Left lung (tissue), 10 donors: ENCODE results near the gene CENPV. TPM values are rescaled to one million over a fixed set of nuclear protein-coding genes. Genes with fewer than 3 reads are reported as not detected.

Experiments
- ATAC-seq: fragments of 200-7000 bp; cut with Tn5 transposase; one replicate; pipeline ENCODE4 v1.9.1; 2020; ENCODE audit warnings: moderate library complexity
- DNase-seq, 4 donors: peaks; one replicate each; pipeline ENCODE4 v3.0.0-alpha.2; 2013 to 2020
- H3K27ac ChIP-seq, 2 donors: fragments of 200-600 bp; sonication (generic) in 1 of 2; one replicate each; pipeline versions ENCODE4 v1.5.0 to v1.8.0; 2020 to 2021
- H3K27me3 ChIP-seq, 2 donors: fragments of 200-600 bp; sonication (generic) in 1 of 2; one replicate each; pipeline versions ENCODE4 v1.5.0 to v1.8.0; 2020 to 2021
- H3K36me3 ChIP-seq, 2 donors: fragments of 200-600 bp; sonication (generic) in 1 of 2; one replicate each; pipeline versions ENCODE4 v1.5.0 to v1.8.0; 2020 to 2021
- H3K4me1 ChIP-seq, 2 donors: fragments of 200-600 bp; one replicate each; pipeline ENCODE4 v1.8.0; 2021
- H3K4me3 ChIP-seq, 2 donors: fragments of 200-600 bp; sonication (generic) in 1 of 2; one replicate each; pipeline versions ENCODE4 v1.5.0 to v1.8.0; 2020 to 2021; ENCODE audit warnings: mild to moderate bottlenecking in 1 of 2
- H3K9me3 ChIP-seq, 2 donors: fragments of 200-600 bp; sonication (generic) in 1 of 2; one replicate each; pipeline versions ENCODE4 v1.5.0 to v1.8.0; 2020 to 2021
- CTCF ChIP-seq, 2 donors: fragments of 200-600 bp; sonication (generic) in 1 of 2; IDR thresholded peaks; one replicate each; pipeline versions ENCODE4 v1.5.0 to v1.8.0; 2021; ENCODE audit warnings: antibody characterized with exemption in 2 of 2
- intact Hi-C, 2 donors: fragments of 100-400 bp; cut with DNase I; formaldehyde crosslinking; loops; one replicate each; pipeline versions ENCODE4 v1.11.2 to v1.14.2; 2022
- polyA plus RNA-seq, 6 donors: library from polyadenylated mRNA; unstranded; fragments of 120-200 nt; gene quantifications; one replicate each; pipeline ENCODE4 v1.2.1, GENCODE V29; 2013; ENCODE audit not compliant: insufficient read length in 6 of 6
- total RNA-seq, 2 donors: library from RNA; stranded (reverse); fragmentation: NEBNext Ultra II Directional; extraction: Animal tissue kit (Norgen Biotek cat#: 25700); gene quantifications; one replicate each; pipeline ENCODE4 v1.2.1, GENCODE V29; 2021
- donor health status: DM: no; HTN: yes; CAD: no.
- donor health status: DM: no; HTN: no; CAD: no.

Gene CENPV
- total and polyA plus RNA-seq, 8 donors: 11.5 to 92.6 (median 76.4) TPM

- H3K36me3 ChIP-seq: peaks cover 0 to 22% of the 10 kb centered on the region in 2 donors
- no peaks in the 10 kb centered on the region for H3K27me3 ChIP-seq
- no peak for TF ChIP-seq CTCF (IDR thresholded peaks at IDR 0.05)
- H3K4me1 ChIP-seq: no peaks in the 10 kb centered on the region
- ATAC-seq (peak; percentile 82), DNase-seq (peak in 1 of 4 donors; percentile 17)
- H3K4me3 ChIP-seq: no peak overlapping the region
- no peak overlapping the region for H3K27ac ChIP-seq
- no peaks in the 10 kb centered on the region for H3K9me3 ChIP-seq
- intact Hi-C loops: no loop called here
Observed at GRCh38 chr17:16328997-16329396, 24.3 kb downstream of the CENPV start.

- no peaks in the 10 kb centered on the region for H3K27me3 ChIP-seq
- no peaks in the 10 kb centered on the region for H3K9me3 ChIP-seq
- no peak overlapping the region for H3K27ac ChIP-seq
- no peak overlapping the region for H3K4me3 ChIP-seq
- TF ChIP-seq CTCF (IDR thresholded peaks at IDR 0.05): no peak
- intact Hi-C loops: no loop called here
- no peaks in the 10 kb centered on the region for H3K4me1 ChIP-seq
- DNase-seq (no peak), ATAC-seq (no peak)
- H3K36me3 ChIP-seq: peaks cover 0 to 26% of the 10 kb centered on the region in 2 donors
Observed at GRCh38 chr17:16327018-16327417, 26.3 kb downstream of the CENPV start.

GRCh38 chr17:16325964-16326363 is 27.3 kb downstream of the CENPV start:
- TF ChIP-seq CTCF (IDR thresholded peaks at IDR 0.05): no peak
- DNase-seq: no peak
- intact Hi-C loops: no loop called here
- ATAC-seq: no peak
- H3K9me3 ChIP-seq: no peaks in the 10 kb centered on the region
- no peak overlapping the region for H3K4me3 ChIP-seq
- H3K4me1 ChIP-seq: no peaks in the 10 kb centered on the region
- peaks cover 0 to 28% of the 10 kb centered on the region in 2 donors for H3K36me3 ChIP-seq
- no peak overlapping the region for H3K27ac ChIP-seq
- H3K27me3 ChIP-seq: no peaks in the 10 kb centered on the region

DNA sequence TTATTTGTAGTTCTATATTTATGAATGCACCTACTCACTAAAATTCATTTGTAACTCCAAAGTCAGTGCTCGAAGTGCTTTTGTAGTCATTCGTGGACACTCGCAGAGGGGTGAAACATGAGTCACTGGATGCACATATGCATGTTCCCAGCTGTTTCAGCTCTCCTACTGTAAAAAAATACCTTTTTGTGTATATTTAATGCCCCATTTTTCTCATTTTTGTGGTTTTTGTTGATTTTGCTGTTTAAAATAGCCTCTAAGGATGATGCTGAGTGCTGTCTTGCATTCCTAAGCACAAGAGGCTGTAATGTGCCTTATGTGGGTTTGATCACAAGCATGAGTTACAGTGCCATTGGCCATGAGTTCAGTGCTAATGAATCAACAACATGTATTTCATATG is 30.6 kb downstream of the CENPV start:
- DNase-seq: no peak
- peaks cover 0 to 28% of the 10 kb centered on the region in 2 donors for H3K36me3 ChIP-seq
- no peaks in the 10 kb centered on the region for H3K27me3 ChIP-seq
- no peak for TF ChIP-seq CTCF (IDR thresholded peaks at IDR 0.05)
- no peak overlapping the region for H3K27ac ChIP-seq
- ATAC-seq: no peak
- no peaks in the 10 kb centered on the region for H3K9me3 ChIP-seq
- intact Hi-C loops: no loop called here
- H3K4me1 ChIP-seq: no peaks in the 10 kb centered on the region
- no peak overlapping the region for H3K4me3 ChIP-seq

GRCh38 chr17:16319969-16320368 is 33.3 kb downstream of the CENPV start:
- H3K4me3 ChIP-seq: no peak overlapping the region
- DNase-seq: no peak
- H3K27me3 ChIP-seq: no peaks in the 10 kb centered on the region
- H3K27ac ChIP-seq: no peak overlapping the region
- H3K36me3 ChIP-seq: peaks cover 0 to 15% of the 10 kb centered on the region in 2 donors
- intact Hi-C loops: no loop called here
- H3K4me1 ChIP-seq: no peaks in the 10 kb centered on the region
- no peak for ATAC-seq
- no peak for TF ChIP-seq CTCF (IDR thresholded peaks at IDR 0.05)
- H3K9me3 ChIP-seq: no peaks in the 10 kb centered on the region
